ENCODE data around the gene DHRSX. TPM values are rescaled to one million over a fixed set of nuclear protein-coding genes. Genes with fewer than 3 reads are reported as not detected.

The DHRSX gene
- total RNA-seq, 1 donor from 2014 or later, result 30.4 TPM

- Mint-ChIP-seq H3K36me3 (ENCODE audit: low read depth, unreplicated experiment) (peaks cover 12% of the 10 kb centered on the region), H3K4me1 (ENCODE audit: low read depth, unreplicated experiment) (peaks cover 10% of the 10 kb centered on the region), H3K27ac (ENCODE audit: unreplicated experiment) (no peak overlapping the region), H3K4me3 (ENCODE audit: unreplicated experiment) (no peak overlapping the region), H3K27me3 (ENCODE audit: low read depth, unreplicated experiment) (no peaks in the 10 kb centered on the region), H3K9me3 (ENCODE audit: unreplicated experiment) (no peaks in the 10 kb centered on the region)
- Histone ChIP-seq H3K27ac (ENCODE audit: low read depth, low read length) (no peak overlapping the region), H3K27me3 (ENCODE audit: insufficient read depth, low read length) (no peaks in the 10 kb centered on the region), H3K9ac (ENCODE audit: low read length) (no peak overlapping the region), H3K79me2 (ENCODE audit: insufficient read depth, low read length) (no peaks in the 10 kb centered on the region), H3K4me3 (ENCODE audit: insufficient read depth, low read depth, low read length) (no peak overlapping the region), H3K4me1 (ENCODE audit: insufficient read depth, low read length) (peaks cover 23% of the 10 kb centered on the region), H3K4me2 (ENCODE audit: low read length) (peak overlapping the region; percentile 49), H2AFZ (ENCODE audit: low read depth, low read length) (no peak overlapping the region), H3K36me3 (ENCODE audit: insufficient read depth, low read length) (no peaks in the 10 kb centered on the region), H3K9me3 (ENCODE audit: insufficient read depth, low read depth, low read length) (no peaks in the 10 kb centered on the region), H4K20me1 (ENCODE audit: insufficient read depth, low read length) (peaks cover 9% of the 10 kb centered on the region)
- FAIRE-seq (no peak), DNase-seq (ENCODE audit: low read depth) (no peak)
- TF ChIP-seq EZH2 (IDR thresholded peaks at IDR 0.05; ENCODE audit: insufficient read depth, low read length) (no peak), CTCF (IDR thresholded peaks at IDR 0.05; ENCODE audit: insufficient read depth, low read depth, low read length) (no peak)
Observed at GRCh38 chrX:2397229-2398063, 103.3 kb downstream of the DHRSX start.

GRCh38 chrX:2395261-2395992, 105.3 kb downstream of the DHRSX start:
- no peak for FAIRE-seq
- peaks cover 20% of the 10 kb centered on the region for H3K36me3 Mint-ChIP-seq (ENCODE audit: low read depth, unreplicated experiment)
- peaks cover 8% of the 10 kb centered on the region for H3K9me3 Mint-ChIP-seq (ENCODE audit: unreplicated experiment)
- Histone ChIP-seq H4K20me1 (ENCODE audit: insufficient read depth, low read length) (peaks cover 4% of the 10 kb centered on the region), H3K27ac (ENCODE audit: low read depth, low read length) (no peak overlapping the region), H3K4me3 (ENCODE audit: insufficient read depth, low read depth, low read length) (no peak overlapping the region), H3K4me1 (ENCODE audit: insufficient read depth, low read length) (peaks cover 18% of the 10 kb centered on the region), H3K79me2 (ENCODE audit: insufficient read depth, low read length) (no peaks in the 10 kb centered on the region), H3K9me3 (ENCODE audit: insufficient read depth, low read depth, low read length) (peaks cover 4% of the 10 kb centered on the region), H3K9ac (ENCODE audit: low read length) (no peak overlapping the region), H3K4me2 (ENCODE audit: low read length) (no peak overlapping the region), H3K27me3 (ENCODE audit: insufficient read depth, low read length) (no peaks in the 10 kb centered on the region), H2AFZ (ENCODE audit: low read depth, low read length) (no peak overlapping the region), H3K36me3 (ENCODE audit: insufficient read depth, low read length) (no peaks in the 10 kb centered on the region)
- no peak for DNase-seq (ENCODE audit: low read depth)
- TF ChIP-seq CTCF (IDR thresholded peaks at IDR 0.05; ENCODE audit: insufficient read depth, low read depth, low read length), result no peak
- no peaks in the 10 kb centered on the region for H3K27me3 Mint-ChIP-seq (ENCODE audit: low read depth, unreplicated experiment)
- H3K27ac Mint-ChIP-seq (ENCODE audit: unreplicated experiment), result no peak overlapping the region
- peaks cover 13% of the 10 kb centered on the region for H3K4me1 Mint-ChIP-seq (ENCODE audit: low read depth, unreplicated experiment)
- no peak overlapping the region for H3K4me3 Mint-ChIP-seq (ENCODE audit: unreplicated experiment)
